Inferior parietal cortex (tissue), 1 donor: ENCODE results near the gene MAP3K8.
"Not testable (repeated sequence)": the region's sequence is repeated elsewhere in the genome, so short reads cannot be mapped to it uniquely, and the experiment has no call there.

ENCODE experiments used
- DNase-seq: peaks from one replicate; pipeline ENCODE4 v3.0.0-alpha.2; 2016; ENCODE audit errors: extremely low spot score

MAP3K8 gene

DNA sequence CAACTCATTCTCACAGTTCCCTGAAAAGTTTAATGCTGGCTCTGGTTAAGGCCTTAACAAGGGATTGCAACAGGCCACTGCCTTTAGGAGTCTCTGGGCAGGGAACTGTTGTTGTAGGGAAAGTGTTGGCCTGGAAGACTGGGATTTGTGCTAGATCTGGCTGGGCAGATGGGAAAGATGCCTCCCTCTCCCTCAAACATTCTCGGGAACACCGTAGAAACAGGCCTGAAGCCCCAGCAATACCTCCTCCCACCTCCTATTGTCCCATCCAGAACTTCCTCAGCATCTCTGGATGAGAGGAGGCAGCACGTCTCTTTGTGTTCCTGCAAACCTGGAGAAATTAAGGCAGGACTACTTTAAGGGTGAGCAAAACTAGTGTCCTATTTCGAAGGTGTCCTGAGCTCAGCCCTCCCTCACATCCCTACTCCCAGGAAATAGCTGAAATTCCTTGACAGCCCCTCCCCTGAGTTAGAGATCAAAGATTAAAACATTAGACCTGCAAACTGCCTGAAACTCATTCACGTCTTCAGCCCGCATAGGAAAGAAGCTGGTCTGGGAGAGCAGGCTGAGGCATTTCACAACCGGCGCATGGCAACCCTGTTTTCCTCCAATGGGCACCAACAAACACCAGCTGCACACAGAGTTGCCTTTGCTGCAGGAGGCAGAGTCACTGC lies 10.9 kb upstream of the MAP3K8 start:
- no peak for DNase-seq

- not testable (repeated sequence) for DNase-seq
These were observed 10.2 kb upstream of the MAP3K8 start for GRCh38 chr10:30423655-30424275.

- no peak for DNase-seq
These were observed 8.5 kb upstream of the MAP3K8 start for GRCh38 chr10:30425336-30426075.

GRCh38 chr10:30430544-30431298 lies 3.3 kb upstream of the MAP3K8 start:
- DNase-seq = no peak

GRCh38 chr10:30431435-30431911 lies 2.5 kb upstream of the MAP3K8 start:
- no peak for DNase-seq

DNA sequence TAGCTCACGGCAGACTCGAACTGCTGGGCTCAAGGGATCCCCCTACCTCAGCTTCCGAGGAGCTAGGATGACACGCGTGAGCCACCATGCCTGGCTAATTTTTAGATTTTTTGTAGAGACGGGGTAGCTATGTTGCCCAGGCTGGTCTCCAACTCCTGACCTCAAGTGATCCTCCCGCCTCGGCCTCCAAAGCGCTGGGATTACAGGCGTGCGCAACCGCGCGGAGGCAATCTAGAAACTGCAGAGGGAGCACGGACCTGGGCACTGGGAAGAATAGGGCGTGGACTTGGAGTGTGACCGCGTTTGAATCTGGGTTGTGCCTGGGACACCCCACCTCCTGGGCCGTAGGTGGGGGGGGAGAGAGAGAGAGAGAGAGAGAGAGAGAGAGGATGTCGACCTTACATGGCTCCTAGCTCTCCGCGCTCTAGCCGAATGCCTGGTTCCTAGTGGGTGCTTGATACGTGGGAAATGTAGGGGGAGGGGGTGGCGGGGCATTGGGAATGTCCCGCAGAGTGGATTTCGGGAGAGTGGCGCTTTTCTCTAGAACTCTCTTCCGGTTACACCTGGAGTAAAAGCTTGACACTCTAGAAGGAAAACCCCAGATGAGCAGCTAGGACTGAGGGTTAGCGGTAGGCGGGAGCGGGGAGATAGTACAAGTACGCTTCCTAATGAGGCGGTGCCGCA lies 1.2 kb upstream of the MAP3K8 start:
- DNase-seq = no peak

- DNase-seq = no peak
These were observed 666 bp upstream of the MAP3K8 start for GRCh38 chr10:30433306-30433729.

- DNase-seq = no peak
These were observed 489 bp downstream of the MAP3K8 start for GRCh38 chr10:30434273-30435072.

- no peak for DNase-seq
These were observed 1.1 kb downstream of the MAP3K8 start for GRCh38 chr10:30435073-30435422.

GRCh38 chr10:30435499-30436167 lies 1.6 kb downstream of the MAP3K8 start:
- DNase-seq = not testable (repeated sequence)

- DNase-seq = no peak
These were observed 2.2 kb downstream of the MAP3K8 start for GRCh38 chr10:30436191-30436611.

DNA sequence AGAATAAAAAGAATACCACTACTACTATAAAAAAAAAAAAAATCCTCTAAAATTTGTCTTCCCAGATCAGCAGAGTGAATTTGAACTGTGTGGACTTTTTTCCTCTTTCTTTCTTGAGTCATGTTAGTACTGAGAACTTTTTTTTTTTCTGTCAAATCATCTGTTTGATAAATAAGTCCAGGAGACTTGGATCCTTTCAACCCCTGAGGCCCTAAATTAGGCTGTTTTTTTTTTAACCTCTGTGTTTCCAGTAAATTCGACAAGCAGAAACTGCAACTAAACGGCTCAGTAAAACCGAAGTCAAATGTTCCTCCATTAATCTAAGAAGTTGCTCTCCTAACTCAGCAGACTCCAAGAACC lies 2.7 kb downstream of the MAP3K8 start:
- DNase-seq = no peak

DNA sequence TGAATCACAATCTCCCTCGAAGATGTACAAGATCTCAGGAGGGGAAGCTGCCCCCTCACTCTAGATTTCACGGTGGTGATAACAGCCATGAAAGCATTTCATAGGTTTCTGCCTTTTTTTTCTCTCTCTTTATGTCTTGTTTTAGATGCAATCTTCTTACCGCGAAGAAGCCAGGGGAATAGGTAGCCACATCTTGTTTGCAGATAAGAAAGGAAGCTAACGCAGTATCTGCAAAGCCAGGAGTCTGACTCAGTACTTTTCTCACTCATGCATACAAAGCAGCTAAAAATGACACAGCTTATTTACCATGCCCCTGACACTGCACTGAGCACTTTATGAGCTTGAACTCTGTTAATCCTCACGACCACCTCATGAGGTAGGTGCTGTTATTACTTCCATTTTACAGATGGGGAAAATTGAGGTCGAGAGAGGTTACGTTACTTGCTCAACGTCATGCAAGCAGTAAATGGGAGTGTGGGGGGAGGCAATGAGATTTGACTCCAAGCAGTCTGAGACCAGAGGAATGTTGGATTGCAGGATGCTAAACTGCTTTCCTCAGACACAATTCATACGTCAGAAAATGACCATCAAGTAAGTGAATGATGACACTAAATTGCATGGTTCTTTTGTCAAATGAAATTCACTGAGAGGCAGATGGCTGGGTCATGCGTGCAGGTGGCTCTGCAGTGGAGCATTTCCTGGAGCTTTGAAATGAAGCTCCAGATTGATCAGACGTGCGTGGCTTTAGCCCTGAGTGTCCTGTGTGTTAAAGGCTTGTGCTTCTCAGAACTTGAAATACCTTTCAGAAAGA lies 3.3 kb downstream of the MAP3K8 start:
- DNase-seq = no peak

GRCh38 chr10:30438021-30438850 lies 4.3 kb downstream of the MAP3K8 start:
- no peak for DNase-seq

DNA sequence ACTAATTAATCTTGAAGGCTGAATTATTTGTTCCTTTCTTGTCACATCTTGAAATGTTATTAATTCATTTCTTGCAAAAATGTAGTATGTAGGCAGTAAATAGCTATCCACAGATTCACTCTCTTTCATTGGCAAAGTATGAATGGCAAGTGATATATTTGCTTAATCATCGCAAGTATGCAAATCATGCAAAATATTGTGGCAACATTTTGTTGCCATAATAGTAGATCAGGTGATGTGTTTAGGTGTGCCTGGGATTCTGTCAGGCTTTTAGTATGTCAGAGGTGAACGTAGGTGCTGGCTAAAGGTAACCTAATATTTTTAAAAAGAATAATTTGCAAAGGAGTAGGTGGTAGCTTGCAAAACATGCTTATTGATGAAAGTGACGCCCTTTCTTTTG lies 5.9 kb downstream of the MAP3K8 start:
- no peak for DNase-seq

DNA sequence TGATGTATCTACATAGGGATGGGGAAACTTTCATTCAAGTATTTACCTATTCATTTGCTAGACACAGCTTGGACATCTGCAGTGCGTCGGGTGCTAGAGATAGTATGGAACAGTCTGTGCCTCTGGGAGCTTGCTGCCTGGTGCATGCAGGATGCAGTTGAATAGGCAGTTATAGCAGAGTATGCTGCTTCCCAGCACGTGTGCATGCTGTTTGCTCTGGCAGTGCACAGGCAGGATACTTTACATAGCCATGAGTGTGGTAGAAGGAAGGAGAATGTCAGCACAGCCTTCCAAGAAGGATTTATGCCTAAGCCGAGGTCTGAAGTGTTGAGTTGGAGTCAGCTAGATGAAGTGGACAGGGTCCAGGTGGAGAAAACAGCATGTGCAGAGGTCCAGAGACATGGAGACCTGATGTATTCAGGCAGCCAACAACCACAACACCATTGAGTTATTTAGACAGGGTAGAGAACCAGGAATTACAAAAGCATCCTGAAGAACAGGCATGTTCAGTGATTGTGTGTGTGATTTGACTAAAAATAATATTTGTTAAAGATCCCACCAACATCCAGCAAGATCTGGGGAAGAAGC lies 8.1 kb downstream of the MAP3K8 start:
- DNase-seq = no peak

DNA sequence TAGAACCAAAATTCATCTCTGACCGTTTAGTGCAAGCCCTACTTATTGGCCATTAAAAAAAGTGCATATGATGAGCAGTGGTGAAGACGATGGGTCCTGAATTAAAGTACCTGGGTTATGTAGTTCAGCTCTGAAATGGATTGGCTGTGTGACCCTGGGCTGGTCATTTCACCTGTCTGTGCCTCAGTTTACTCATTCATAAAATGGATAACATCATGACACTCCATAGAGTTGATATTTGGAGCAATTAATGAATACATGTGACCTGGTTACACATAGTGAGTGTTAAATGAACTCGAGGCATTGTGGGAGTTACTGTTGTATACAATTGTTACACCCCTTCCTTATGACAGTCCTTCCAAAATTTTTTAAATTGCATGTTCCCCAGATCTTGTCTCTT lies 9.1 kb downstream of the MAP3K8 start:
- DNase-seq = no peak

DNA sequence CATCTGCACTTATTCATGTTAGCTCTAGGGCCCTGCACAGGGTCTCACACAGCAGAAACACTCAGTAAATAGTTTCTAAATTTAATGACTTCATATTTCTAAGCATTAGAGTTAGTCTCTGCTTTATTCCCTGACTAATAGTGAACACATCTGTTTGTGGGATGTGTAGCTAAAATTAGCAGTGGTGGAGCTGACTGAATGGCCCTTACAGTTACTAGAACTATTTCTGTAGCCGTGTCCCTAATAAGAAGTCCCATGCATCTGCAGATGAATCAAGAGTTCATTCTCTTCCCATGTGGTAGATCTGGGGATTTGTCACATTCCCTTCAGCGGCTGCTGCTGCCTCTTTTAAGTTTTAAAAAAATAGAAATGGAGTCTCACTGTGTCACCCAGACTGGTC lies 11.7 kb downstream of the MAP3K8 start:
- DNase-seq = no peak
